GM19238 (cell line): ENCODE results near the gene CNTNAP2.
"Not testable (repeated sequence)": the region's sequence is repeated elsewhere in the genome, so short reads cannot be mapped to it uniquely, and the experiment has no call there.

ENCODE experiments used
- DNase-seq: peaks from one replicate; pipeline ENCODE4 v3.0.0; 2011; ENCODE audit warnings: low spot score; ENCODE audit not compliant: insufficient read length

The CNTNAP2 gene

DNA sequence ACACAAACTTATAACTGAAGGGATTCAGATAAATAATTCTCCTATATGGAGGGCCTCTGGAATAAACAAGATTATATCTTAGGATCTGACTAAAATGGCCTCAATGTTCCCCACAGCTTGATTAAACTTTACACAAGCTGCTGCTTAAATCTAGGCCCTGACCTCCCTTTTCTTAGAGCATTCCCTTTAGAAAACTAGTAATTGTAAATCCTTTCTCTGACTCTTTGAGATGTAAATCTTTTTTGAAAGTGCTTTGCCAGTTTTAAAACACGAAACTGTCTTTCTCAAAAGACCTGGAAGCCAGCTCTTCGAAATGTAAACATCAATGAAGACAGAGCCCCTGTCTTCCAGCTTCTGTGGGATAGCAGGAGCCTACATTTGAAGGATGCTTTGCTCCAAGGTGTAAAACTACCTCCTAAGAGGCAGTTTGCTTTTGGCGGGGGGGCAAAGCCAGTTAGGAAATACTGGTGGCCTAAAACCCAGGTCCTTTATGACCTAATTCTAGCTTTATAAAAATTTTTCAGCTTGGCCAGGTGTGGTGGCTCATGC, 758.7 kb downstream of the CNTNAP2 start:
- no peak for DNase-seq

DNA sequence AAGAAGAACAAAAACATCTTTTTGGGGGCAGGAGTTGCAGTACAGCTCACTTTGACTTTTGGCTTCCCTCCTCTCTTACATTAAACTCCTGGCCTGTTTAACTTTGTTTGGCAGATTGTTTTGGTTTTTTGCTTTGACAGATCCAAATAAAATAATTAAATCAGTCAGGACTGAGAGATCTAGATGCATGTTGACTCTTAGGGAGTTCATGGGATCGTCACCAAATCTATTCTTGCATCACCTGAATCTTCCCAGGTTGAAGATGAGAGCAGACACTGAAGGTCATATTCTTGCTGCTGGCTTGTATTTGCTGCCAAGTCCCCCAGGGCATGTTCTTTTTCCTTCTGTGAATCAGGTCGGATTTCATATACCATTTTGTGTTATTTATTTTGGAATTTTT, 759.4 kb downstream of the CNTNAP2 start:
- no peak for DNase-seq

DNA sequence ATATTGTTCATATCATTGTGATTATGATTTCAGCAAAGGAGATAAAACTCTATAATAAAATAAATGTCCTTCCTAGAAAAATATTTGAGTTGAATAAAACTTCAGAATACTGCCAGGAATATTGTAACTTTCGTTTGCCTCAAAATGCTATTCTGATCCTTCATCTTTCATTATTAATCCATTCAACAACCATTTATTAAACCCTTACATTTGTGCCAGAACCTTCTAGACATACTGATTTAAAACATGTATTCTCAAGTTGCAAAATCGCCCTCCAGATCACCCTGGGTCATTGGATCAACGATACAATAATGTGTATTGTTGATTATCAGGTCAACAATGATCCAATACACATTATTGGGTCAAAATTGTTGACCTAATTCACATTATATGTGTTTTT, 759.8 kb downstream of the CNTNAP2 start:
- DNase-seq: no peak

DNA sequence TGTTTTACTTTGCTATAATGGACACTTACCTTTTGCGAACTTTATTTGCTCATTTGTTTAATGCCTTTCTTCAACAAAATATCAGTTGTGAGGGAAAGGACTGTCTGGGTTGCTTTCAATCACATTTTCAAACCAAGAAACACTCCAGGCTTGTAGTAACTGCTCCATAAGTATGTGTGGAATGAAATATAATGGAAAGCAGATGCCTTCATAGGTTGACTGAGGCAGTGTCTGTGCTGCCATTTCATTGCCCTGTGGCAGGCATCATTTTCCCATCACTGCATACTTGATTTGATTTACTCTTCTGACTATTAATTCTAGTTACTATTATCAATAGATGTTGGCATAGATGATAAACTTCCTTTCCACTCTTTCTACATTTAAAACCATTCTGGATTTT, 762.3 kb downstream of the CNTNAP2 start:
- no peak for DNase-seq

DNA sequence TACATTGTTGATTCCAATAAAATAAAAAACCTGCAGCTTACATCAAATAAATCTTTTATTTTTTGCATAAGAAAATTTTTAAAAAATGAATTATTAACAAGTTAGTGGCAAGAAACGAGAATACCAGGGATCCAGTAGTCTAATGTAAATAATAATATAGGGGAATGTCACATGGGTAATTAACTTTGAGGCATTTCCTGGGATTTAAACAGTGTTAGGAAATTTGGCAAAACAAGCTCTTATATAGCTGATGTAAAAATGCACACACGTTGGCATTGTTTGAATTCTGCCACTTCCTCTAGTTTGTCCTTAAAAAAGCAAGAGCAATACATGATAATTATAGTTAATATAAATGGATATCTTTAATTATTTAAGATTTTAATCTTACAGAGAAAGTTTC, 768.6 kb downstream of the CNTNAP2 start:
- DNase-seq: no peak

DNA sequence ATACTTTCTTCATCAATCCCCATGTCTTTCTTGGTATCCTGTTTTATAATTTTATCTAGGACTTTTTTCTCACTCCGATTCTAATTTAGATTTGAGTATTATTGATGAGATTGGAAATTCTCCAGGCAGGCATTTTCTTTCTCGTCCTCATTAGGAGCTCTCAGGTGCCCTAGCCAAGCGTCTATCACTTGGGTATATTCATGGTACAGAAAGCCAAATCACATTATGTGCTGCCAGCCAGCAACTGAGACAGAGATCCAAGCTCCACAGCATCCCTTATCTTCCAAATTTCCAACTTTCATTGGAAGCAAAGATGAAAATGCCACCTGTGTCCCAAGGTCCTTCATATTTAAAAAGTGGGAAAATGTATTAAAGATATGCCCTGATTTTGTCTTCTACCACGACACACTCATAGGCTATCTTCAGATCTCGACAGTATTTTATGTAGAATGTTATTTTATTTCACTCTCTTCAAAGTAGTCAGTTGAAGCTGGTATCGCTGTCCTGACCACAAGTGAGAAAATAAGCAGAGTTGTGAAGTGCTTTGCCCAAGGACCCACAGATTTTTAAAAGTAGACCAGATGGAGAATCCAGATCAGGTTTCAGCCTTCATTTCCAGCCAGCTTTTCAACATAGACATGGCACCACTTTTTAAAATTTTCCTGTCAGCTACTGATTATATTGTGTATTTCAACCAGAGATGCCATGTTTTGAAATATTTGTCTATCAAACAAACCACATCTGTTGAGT, 773.4 kb downstream of the CNTNAP2 start:
- DNase-seq: no peak

DNA sequence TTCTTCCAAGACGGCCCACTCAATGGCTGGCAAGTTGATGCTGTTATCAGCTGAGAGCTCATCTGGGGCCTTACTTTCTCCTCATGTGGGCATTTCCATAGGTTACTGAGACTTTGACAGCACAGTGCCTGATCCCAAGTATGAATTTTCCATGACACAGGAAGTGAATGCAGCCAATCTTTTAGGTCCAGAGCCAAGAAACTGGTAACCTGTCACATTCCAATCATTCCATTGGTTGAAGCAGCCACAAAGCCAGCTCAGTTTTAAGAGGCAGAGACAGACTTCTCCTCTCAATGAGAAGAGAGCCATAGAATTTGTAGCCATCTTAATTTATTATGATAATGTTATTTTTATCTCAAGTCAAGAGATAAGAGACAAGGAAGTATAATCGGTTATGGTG, 775.5 kb downstream of the CNTNAP2 start:
- DNase-seq: no peak

DNA sequence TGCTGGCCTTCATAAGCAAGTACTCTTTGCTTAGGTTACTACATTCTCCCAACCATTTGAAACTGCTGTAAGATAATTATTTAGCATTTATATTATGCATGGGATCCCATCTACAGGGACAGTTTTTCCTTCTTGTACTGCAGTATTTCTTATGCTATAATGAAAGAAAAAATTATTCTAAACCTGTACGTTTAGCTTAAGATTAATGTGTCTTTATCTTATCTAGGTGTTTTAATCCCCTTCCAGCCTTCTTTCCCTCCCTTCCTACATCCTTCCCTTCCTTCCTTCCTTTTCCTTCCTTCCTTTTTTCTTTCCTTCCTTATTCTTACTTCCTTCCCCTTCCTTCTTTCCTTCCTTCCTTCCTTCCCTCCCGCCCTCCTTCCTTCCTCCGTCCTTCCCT, 778.3 kb downstream of the CNTNAP2 start:
- DNase-seq: no peak

DNA sequence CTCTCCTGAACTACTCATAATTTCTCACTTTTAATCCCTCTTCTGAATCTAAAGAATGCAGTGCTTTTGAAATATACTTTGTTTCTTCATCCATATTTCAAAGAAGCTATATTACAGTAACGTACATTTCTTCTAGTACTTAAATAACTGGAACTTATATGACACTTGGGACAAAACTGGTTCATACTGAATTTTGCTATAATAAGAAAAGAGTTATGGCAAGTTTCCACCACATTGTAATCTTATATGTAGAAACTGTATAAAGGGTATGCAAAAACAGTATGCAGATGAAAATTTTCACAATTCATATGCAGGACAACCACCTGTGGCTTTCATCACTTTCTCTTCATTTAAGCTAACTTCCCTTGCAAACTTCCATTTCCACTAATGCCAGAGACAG, 785.7 kb downstream of the CNTNAP2 start:
- no peak for DNase-seq

DNA sequence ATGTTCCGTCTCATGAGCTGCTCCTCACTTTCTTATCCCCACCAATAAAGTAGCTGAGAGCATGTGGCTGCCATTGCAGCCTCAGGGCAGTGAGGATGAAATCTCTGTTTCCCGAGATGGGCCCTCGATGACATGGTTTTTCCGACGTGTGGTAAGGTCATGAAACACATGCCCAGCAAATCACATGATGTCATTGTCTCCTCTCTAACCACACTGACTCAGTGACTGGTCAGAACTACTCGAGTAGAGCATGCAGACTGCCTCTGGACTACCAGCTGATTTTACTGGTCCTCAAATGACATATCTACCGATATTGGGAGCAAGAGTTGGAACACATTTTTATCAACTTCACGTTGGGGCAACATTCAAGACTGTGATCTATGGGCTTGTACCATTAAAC, 786.1 kb downstream of the CNTNAP2 start:
- DNase-seq: no peak

DNA sequence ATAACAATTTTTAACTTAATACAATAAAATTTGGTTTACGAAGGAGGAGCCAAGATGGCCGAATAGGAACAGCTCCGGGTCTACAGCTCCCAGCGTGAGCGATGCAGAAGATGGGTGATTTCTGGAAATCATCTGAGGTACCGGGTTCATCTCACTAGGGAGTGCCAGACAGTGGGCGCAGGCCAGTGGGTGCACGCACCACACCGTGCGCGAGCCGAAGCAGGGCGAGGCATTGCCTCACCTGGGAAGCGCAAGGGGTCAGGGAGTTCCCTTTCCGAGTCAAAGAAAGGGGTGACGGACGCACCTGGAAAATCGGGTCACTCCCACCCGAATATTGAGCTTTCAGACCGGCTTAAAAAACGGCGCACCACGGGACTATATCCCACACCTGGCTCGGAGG, 789.1 kb downstream of the CNTNAP2 start:
- not testable (repeated sequence) for DNase-seq

DNA sequence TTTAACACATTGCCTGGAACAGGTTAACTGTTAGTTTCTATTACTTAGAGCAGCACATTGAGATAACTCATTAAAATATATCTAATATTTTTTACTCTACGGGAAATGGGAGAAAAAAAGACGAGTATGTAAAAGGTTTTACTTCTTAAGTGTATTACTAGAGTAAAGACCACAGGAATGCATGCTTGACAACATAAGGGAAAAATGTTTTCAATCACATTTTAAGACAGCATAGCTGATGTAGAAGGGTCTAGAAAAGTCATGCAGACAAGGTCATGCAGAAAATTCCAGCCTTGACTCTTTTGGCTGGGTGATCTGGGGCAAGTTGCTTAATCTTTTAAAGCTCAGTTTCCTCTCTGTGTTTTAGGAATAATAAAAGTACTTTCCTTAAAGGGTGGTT, 806.2 kb downstream of the CNTNAP2 start:
- DNase-seq: no peak

DNA sequence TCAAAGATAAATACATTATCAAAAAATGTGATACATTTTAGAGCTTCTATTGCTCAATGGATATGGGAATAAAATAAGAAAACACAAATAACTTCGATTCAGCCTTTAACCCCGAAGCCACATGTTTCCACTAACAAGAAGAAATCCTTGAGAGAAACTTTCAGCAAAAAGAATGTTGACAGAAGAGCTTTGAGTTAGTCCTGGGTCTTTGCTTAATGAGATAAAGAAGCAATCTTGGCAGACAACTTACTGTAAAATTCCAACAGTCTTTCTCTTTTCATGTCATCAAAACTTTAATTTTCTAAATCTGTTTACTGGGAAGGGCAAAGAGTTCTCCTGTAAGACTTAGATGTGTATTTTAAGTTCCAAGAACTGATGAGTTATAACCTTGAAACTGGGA, 810.2 kb downstream of the CNTNAP2 start:
- DNase-seq: no peak

DNA sequence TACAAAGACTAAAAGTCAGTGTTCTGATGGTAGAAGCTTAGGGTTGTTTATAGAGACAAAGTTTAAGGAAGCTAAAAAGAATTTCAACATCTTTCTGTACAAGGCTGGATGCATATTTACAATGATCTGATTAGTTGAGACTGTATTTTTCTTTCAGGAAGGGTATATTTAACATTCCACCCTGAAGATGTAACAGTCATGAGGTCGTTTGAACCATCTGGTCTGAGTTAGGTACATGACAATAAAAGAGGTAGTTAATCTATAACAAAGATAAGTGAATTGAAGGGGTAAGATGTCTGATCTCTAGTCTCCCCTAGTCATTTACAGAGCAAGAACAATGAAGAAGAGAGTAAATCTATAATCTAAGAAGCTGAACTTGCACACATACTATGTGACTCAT, 821.2 kb downstream of the CNTNAP2 start:
- no peak for DNase-seq

DNA sequence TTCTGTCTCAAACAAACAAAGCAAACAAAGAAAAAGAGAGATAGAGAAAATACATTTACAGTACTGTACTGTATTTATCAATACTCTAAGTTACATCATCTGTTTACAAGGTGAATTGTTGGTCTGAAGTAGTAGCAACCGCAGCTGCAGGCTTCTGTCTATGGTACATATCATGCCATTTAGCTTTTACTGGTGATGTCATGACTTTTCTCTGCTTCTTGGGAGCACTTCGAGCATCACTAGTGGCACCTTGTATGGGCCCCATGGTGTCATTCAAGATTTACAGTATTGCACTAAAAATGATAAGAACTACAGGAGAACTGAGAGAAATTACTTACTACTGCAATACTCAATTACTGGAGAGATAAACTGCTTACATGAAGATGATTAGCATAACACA, 826.9 kb downstream of the CNTNAP2 start:
- DNase-seq: no peak

DNA sequence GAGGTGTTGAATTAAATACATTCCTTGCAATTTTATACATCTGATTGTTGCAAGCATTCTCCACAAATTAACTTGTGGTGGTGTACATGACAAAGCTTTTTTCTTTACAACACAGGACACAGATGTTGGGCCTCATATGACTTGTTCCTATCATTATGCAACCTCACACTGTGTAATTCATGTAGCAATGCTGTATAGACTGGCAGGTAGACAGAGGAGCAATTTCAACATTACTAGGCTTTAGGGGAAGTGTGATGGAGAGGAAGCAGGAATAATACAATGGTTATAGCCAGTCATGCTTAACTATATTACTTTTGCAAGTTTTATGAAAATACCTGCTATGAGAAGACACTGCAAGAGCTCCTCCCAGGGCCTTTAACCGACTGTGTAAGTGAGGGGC, 832.1 kb downstream of the CNTNAP2 start:
- no peak for DNase-seq

DNA sequence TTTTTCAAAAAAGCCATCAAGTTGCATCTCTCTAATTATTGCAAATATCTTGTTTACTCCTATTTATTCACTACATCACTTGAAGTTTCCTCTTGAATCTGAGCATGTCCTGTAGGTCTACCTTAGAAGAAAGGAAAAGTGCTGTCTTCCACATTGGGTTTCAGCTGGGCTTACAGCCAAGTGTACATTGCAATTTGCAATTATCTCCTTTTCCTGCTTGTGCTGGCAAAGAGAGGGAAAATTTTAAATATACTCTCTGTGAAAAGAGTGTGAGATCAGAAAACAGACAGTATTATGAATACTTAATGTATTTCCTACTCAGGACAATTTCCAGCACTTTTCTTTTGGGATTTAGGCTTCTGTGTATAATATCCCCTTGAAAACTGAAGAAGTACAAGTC, 839.7 kb downstream of the CNTNAP2 start:
- no peak for DNase-seq

DNA sequence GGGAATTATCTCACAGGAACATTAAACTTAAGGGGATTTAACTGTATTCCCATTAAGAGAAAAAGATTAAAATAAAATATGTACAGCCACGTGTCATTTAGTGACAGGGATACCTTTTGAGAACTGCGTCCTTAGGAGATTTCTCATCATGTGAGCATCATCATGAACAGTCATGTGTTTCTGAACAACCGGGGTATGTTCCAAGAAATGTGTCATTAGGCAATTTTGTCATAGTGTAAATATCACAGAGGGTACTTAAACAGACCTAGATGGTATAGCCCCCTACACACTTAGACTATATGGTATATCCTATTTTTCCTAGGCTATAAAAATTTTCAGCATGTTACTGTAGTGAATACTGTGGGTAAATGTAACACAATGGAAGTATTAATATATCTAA, 840.3 kb downstream of the CNTNAP2 start:
- no peak for DNase-seq

DNA sequence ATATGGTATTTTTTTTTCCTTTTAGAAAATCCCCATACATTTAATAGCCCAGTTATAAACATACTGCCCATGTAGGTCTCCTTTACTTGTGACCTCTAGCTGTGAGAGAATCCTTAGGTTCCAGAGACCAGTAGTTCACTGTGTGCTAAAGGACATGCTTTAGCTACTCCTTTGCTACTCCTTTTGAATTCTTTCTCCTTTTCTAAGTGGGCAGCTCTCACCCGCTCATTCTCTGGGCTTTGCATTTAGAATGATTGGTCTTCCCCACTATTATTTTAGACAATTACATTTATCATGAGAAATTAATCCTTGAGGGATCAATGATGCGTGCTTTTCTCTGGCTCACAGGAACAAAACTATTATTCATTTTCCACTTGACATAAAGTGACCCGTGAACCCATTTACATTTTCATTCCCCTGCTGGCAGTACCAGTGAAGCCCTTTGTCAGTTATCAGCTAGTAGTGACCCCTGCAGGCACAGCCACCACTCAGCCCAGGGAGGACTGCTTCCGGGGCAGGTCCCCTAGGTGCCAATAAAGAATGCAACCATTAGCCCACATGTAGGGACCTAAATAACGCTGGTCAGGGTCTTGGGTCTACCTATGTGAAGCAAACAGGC, 844.3 kb downstream of the CNTNAP2 start:
- no peak for DNase-seq

DNA sequence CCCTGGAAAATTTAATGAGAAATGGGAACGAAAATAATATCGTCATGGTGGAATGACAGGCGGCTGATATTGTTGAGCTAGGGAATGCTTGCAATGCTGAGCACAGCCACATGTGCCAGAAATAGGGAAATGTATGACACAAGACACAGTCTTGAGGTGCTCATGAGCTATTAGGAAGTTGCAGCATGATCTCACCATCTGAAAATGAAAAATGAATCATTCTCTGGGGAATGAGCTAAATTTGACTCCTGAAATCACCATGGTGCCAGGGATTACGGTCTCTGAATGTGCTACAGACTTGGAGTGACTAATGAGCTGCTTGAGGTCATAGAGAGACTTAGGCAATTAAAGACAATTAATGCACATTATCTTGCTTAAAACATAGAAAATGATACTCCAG, 845.0 kb downstream of the CNTNAP2 start:
- DNase-seq: no peak

DNA sequence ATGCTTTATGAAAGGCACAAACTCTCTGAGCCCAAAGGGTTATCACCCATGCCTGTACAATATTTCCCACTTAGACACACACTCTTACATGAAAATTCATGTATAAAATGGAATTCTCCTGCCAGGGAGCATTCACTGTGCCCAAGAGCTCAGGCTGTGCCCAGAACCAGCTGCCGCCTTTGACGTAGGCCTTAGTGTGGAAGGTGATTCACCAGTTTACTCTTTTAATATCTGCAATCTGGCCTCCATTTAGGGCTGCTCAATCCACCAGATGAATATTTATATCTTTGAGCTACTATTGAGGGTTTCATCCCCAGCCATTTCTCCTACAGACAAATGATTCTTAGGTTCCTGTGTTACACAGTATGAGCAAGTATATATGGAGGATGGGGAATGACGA, 849.7 kb downstream of the CNTNAP2 start:
- no peak for DNase-seq

DNA sequence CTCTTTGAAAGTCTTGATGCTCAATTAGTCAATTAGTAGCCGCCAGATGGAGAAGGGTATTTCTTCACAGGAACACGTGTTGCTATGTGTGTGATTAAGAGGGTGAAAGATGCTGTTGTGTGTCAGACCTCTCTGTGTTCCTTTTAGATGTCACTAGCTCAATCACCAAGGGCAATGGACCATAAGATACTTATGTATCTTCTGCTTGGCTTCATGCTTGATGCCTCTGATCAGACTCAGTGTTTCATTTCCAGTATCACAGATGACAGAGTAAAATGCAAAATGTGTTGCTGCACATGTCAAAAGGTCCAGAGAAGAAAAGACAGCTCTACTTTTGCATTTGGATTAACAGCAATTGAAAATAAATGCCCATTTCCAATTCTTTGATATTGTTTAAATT, 865.9 kb downstream of the CNTNAP2 start:
- DNase-seq: no peak

DNA sequence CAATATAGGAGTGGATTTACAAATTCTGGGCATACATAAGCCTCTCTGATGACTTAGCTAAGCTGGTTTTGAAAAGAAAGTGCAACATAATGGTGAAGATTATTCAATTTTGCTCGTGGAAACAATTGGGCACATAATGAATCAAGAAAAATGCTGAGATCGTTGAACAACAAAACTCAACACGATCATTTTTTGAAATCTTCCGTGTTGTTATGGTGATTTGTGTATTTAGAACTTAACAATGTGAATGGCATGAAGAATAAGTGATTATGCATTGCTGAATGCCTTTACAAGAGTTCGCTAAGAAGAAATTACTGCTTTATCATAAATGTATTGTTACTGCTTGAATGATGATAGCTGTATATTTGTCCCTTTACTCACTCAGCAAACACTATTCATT, 875.0 kb downstream of the CNTNAP2 start:
- no peak for DNase-seq
